Skin epidermis (tissue), 12 donors: ENCODE measurements around the gene CRNKL1.

Source experiments
- H3K27ac ChIP-seq, 21 experiments: fragments of 200-600 bp; sonication (generic) in 11 of 21; one replicate each; pipeline ENCODE4 v1.5.0; 2020; ENCODE audit warnings: mild to moderate bottlenecking in 3 of 21, inconsistent platforms in 2 of 21, moderate library complexity in 2 of 21
- H3K4me3 ChIP-seq, 7 experiments: fragments of 200-600 bp; sonication (generic) in 2 of 7; one replicate each; pipeline ENCODE4 v1.5.0; 2020; ENCODE audit warnings: inconsistent platforms in 2 of 7, mild to moderate bottlenecking in 2 of 7, moderate library complexity in 1 of 7

Gene CRNKL1

DNA sequence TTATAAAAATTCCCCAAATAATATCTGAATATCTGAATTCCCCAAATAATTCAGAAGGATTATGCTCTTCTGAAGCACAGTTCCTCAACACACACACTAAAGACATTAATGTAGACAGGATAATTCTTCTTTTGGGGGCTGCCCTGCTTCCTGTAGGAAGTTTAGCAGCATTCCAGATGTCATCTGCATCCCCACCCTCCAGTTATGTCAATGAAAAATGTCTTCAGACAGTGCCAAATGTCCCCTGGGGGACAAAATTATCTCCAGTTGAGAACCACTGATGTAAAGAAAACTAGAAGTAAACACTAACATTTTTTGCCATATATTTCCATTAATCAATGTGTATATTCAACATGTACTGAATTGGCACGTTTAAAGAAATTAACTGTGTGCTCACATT, 61.0 kb downstream of the CRNKL1 start:
- Histone ChIP-seq H3K4me3 (no peak overlapping the region), H3K27ac (peak overlapping the region in 3 of 21 experiments; percentile 27 to 85 (median 76))

DNA sequence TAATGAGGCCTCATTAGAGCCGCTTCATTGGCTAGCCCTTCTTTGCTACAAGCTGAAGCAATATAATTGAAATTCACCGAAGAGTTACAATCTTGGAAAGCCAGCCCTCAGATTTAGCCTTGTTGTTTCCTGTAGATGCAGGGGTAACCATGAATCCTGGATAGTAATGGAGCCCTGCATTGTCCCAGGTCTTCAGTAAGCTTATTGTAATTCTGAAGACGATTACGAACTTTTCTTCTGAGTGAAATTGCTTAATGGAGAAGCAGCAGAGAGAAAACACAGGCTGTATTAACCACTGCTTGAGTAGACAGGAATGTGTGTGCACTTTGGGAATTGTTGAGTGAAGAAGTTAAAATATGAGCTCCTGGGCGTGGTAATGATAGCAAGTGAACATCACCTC, 61.4 kb downstream of the CRNKL1 start:
- H3K27ac ChIP-seq = peak overlapping the region in 2 of 21 experiments; percentile 10 to 36

DNA sequence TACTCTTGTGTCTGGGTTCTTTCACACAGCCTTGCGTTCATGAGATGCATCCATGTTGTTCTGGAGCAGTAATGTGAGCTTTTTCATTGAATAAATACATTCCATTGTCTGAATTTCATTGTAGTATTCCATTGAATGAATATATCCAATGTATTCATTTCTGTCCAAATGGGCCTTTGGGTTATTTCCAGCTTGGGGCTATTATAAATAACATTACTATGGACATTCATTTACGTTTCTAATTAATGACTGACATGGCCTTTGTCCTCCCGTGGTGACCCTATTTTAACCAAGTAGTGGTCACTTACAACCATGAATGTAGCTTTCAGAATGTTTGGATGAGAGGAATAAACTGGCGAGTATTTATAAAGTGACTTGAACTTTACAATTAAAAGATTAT, 65.2 kb downstream of the CRNKL1 start:
- H3K4me3 ChIP-seq = no peak overlapping the region
- peak overlapping the region in 9 of 21 experiments; percentile 11 to 76 (median 36) for H3K27ac ChIP-seq

More for the DNA sequence above, 61.4 kb downstream of the CRNKL1 start:
- H3K4me3 ChIP-seq = no peak overlapping the region

DNA sequence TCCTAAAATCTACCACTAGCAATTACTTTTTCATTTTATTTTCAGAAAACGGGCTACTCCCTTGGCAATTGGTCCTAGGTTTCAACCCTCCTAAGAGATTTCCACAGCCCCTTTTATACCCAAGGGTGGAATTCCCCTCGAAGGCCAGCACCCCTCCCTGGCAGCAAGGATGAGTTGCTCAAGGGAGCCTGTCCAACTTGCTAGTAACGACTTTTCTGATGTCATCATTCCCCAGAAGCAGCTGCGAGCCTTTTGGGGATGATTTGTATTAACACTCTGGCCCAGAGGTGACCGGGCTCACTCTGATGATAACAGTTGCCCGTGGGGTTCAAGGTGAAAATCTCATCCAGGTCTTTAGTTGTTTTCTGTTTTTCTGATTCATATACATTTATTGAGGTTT, 65.8 kb downstream of the CRNKL1 start:
- Histone ChIP-seq H3K4me3 (no peak overlapping the region), H3K27ac (peak overlapping the region in 15 of 21 experiments; percentile 0 to 76 (median 36))
